HG02763 (cell line): ENCODE data around the gene PHC2.

Experiments
- ATAC-seq: cut with Tn5 transposase; IDR thresholded peaks from one replicate; pipeline ENCODE4 v1.9.1; 2021; ENCODE audit warnings: mild to moderate bottlenecking, moderate library complexity; ENCODE audit not compliant: unreplicated experiment

Gene PHC2

GRCh38 chr1:33335020-33335419 is 95.9 kb downstream of the PHC2 start:
- ATAC-seq: no peak

GRCh38 chr1:33334081-33334552 is 96.8 kb downstream of the PHC2 start:
- no peak for ATAC-seq

- no peak for ATAC-seq
Observed at GRCh38 chr1:33332881-33333280, 98.0 kb downstream of the PHC2 start.

GRCh38 chr1:33332357-33332789 is 98.5 kb downstream of the PHC2 start:
- ATAC-seq: no peak

GRCh38 chr1:33331444-33332356 is 99.2 kb downstream of the PHC2 start:
- no peak for ATAC-seq

- ATAC-seq: no peak
Observed at GRCh38 chr1:33330906-33331305, 100.0 kb downstream of the PHC2 start.

- ATAC-seq: no peak
Observed at GRCh38 chr1:33330361-33330890, 100.5 kb downstream of the PHC2 start.

- ATAC-seq: no peak
Observed at GRCh38 chr1:33329600-33330305, 101.1 kb downstream of the PHC2 start.

- no peak for ATAC-seq
Observed at GRCh38 chr1:33328817-33329216, 102.1 kb downstream of the PHC2 start.

GRCh38 chr1:33327587-33328325 is 103.1 kb downstream of the PHC2 start:
- no peak for ATAC-seq

GRCh38 chr1:33326785-33327184 is 104.1 kb downstream of the PHC2 start:
- ATAC-seq: no peak

- ATAC-seq: no peak
Observed at GRCh38 chr1:33324677-33325575, 106.0 kb downstream of the PHC2 start.

GRCh38 chr1:33323663-33324477 is 107.0 kb downstream of the PHC2 start:
- no peak for ATAC-seq

- no peak for ATAC-seq
Observed at GRCh38 chr1:33322870-33323585, 107.9 kb downstream of the PHC2 start.

- ATAC-seq: no peak
Observed at GRCh38 chr1:33322109-33322508, 108.8 kb downstream of the PHC2 start.

GRCh38 chr1:33321178-33321577 is 109.7 kb downstream of the PHC2 start:
- no peak for ATAC-seq

GRCh38 chr1:33320619-33321165 is 110.2 kb downstream of the PHC2 start, which contains the start of gene A3GALT2:
TSS of gene A3GALT2 (minus strand) at chr1:33321098. CDS start at chr1:33321098, 0 bp downstream.
- ATAC-seq: no peak
